Measurements from ENCODE around the gene ZNF592.

The ZNF592 gene

DNA sequence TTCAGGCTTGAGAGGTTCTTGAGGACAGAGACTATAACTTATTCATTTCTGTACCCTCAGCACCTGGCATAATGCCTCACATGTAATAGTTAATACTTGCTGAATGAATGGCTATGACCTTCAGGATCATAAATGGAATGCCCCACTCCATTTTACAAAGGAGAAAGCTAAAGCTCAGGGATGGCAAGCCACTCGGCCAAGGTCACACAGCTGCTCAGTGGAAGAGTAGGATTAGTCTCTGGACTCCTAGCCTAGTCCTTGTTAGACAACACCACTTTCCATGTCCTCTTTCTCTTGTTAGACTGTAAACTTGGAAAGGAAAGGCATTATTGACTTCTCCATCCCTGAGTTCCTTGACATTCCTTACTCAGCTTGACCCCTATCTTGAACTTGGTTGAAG lies 65.5 kb downstream of the ZNF592 start (continued):
- TF ChIP-seq TSHZ1 (tag by site-specific recombination; IDR thresholded peaks at IDR 0.05; ENCODE audit: borderline replicate concordance) (no peak), GLIS1 (tag by site-specific recombination; IDR thresholded peaks at IDR 0.05) (no peak), EGR2 (tag by site-specific recombination; IDR thresholded peaks at IDR 0.05; ENCODE audit: low read depth) (no peak), ZNF175 (tag by site-specific recombination; IDR thresholded peaks at IDR 0.05) (no peak), ZXDB (tag by site-specific recombination; IDR thresholded peaks at IDR 0.05) (no peak), ZNF426 (tag by site-specific recombination; IDR thresholded peaks at IDR 0.05) (no peak), ZNF416 (tag by site-specific recombination; IDR thresholded peaks at IDR 0.05) (no peak), ZNF140 (tag by site-specific recombination; IDR thresholded peaks at IDR 0.05) (no peak), ZNF324 (tag by site-specific recombination; IDR thresholded peaks at IDR 0.05) (no peak), ZNF292 (tag by site-specific recombination; IDR thresholded peaks at IDR 0.05; ENCODE audit: borderline replicate concordance, low read depth) (no peak), ZNF629 (tag by site-specific recombination; IDR thresholded peaks at IDR 0.05) (no peak)

DNA sequence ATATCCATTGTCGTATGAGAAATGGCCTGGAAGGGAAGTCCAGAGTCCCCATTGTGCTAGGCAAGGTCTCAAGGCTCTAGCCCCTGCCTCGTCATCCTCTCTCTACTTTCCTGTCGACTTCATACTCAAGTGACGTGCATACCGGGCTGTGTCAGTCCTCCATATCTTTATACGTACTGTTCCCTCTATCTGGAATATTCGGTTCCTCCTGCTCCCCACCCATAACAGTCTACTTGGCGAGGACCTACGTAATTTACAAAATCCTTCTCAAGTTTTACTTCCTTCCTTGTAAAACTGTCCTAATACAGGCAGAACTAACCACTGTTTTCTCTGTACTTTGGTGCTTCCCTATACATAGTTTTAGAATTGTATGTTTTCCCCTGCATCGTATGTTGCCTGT lies 66.5 kb downstream of the ZNF592 start:
- TF ChIP-seq SETDB1 (IDR thresholded peaks at IDR 0.05; ENCODE audit: insufficient read length, low read length) (no peak), ZBTB49 (tag by site-specific recombination; IDR thresholded peaks at IDR 0.05; ENCODE audit: low read depth) (no peak), ZEB2 (tag by site-specific recombination; IDR thresholded peaks at IDR 0.05) (no peak), SALL2 (tag by site-specific recombination; IDR thresholded peaks at IDR 0.05; ENCODE audit: borderline replicate concordance) (no peak), ZNF837 (tag by site-specific recombination; IDR thresholded peaks at IDR 0.05) (no peak), ZSCAN4 (tag by site-specific recombination; IDR thresholded peaks at IDR 0.05) (no peak), ZNF658 (tag by site-specific recombination; IDR thresholded peaks at IDR 0.05) (no peak), ZNF133 (tag by site-specific recombination; IDR thresholded peaks at IDR 0.05) (no peak), ZNF548 (tag by site-specific recombination; IDR thresholded peaks at IDR 0.05) (no peak), ZNF660 (tag by site-specific recombination; IDR thresholded peaks at IDR 0.05) (no peak), OVOL3 (tag by site-specific recombination; IDR thresholded peaks at IDR 0.05) (no peak), ZNF214 (tag by site-specific recombination; IDR thresholded peaks at IDR 0.05; ENCODE audit: borderline replicate concordance) (no peak), ZNF776 (tag by site-specific recombination; IDR thresholded peaks at IDR 0.05; ENCODE audit: borderline replicate concordance) (no peak), ZNF266 (tag by site-specific recombination; IDR thresholded peaks at IDR 0.05; ENCODE audit: low read depth) (no peak), MZF1 (tag by site-specific recombination; IDR thresholded peaks at IDR 0.05; ENCODE audit: borderline replicate concordance) (no peak), ZNF48 (tag by site-specific recombination; IDR thresholded peaks at IDR 0.05) (no peak), ZBTB26 (tag by site-specific recombination; optimal IDR thresholded peaks at IDR 0.05) (no peak), ZNF514 (tag by site-specific recombination; IDR thresholded peaks at IDR 0.05) (no peak)
- TF ChIP-seq, protein P1, sequence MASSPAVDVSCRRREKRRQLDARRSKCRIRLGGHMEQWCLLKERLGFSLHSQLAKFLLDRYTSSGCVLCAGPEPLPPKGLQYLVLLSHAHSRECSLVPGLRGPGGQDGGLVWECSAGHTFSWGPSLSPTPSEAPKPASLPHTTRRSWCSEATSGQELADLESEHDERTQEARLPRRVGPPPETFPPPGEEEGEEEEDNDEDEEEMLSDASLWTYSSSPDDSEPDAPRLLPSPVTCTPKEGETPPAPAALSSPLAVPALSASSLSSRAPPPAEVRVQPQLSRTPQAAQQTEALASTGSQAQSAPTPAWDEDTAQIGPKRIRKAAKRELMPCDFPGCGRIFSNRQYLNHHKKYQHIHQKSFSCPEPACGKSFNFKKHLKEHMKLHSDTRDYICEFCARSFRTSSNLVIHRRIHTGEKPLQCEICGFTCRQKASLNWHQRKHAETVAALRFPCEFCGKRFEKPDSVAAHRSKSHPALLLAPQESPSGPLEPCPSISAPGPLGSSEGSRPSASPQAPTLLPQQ (tag by site-specific recombination; IDR thresholded peaks at IDR 0.05) = no peak
- Histone ChIP-seq H3K27ac (ENCODE audit: extremely low read depth, low read depth, low read length) (no peak overlapping the region), H3K36me3 (ENCODE audit: control insufficient read depth in 2 of 2, insufficient read depth in 1 of 2, low read length in 2 of 2) (no peaks in the 10 kb centered on the region), H3K4me3 (ENCODE audit: low read depth, low read length) (no peak overlapping the region), H3K4me1 (ENCODE audit: control insufficient read depth, insufficient read depth, low read length) (peaks cover 7% of the 10 kb centered on the region; the same call in 1 of the 2 replicates), H3K9me3 (ENCODE audit: control insufficient read depth, insufficient read depth, low read depth, low read length) (no peaks in the 10 kb centered on the region)
- CTCF ChIA-PET = no interaction called here
- POLR2A ChIA-PET = no interaction called here
